A549 (cell line): Measurements from ENCODE around the gene IGSF23.

Experiments used
- CEBPB ChIP-seq, 2 experiments: fragments of >200 bp in 1 of 2; sonication (Bioruptor Twin) in 1 of 2; formaldehyde crosslinking in 1 of 2; IDR thresholded peaks; 2 replicates each; pipeline ENCODE4 v1.6.1; 2012 to 2016
- JUNB ChIP-seq: fragments of >200 bp; sonication (Bioruptor Twin); formaldehyde crosslinking; IDR thresholded peaks from 2 replicates; pipeline ENCODE4 v1.6.1; 2016
- MYC ChIP-seq: IDR thresholded peaks from 2 replicates; pipeline ENCODE4 v1.6.1; 2012; ENCODE audit warnings: mild to moderate bottlenecking, inconsistent platforms, low read length, improper control_type of control experiment, borderline replicate concordance
- POLR2A ChIP-seq: IDR thresholded peaks from 2 replicates; pipeline ENCODE4 v1.6.1; 2012; ENCODE audit warnings: mild to moderate bottlenecking, low read length
- POLR2AphosphoS2 ChIP-seq: conservative IDR thresholded peaks from 2 replicates; pipeline ENCODE4 v1.6.1; 2012; ENCODE audit warnings: low read length, improper control_type of control experiment, inconsistent platforms
- ZFP36 ChIP-seq: fragments of 450-650 bp; IDR thresholded peaks from 2 replicates; pipeline ENCODE4 v1.6.1; 2014; ENCODE audit warnings: borderline replicate concordance; ENCODE audit not compliant: partially characterized antibody
- TF ChIP-seq, protein P1 (sequence below): fragments of >200 bp; sonication (Bioruptor Twin); formaldehyde crosslinking; IDR thresholded peaks from 3 replicates; pipeline ENCODE4 v1.5.1; 2016

DNA sequence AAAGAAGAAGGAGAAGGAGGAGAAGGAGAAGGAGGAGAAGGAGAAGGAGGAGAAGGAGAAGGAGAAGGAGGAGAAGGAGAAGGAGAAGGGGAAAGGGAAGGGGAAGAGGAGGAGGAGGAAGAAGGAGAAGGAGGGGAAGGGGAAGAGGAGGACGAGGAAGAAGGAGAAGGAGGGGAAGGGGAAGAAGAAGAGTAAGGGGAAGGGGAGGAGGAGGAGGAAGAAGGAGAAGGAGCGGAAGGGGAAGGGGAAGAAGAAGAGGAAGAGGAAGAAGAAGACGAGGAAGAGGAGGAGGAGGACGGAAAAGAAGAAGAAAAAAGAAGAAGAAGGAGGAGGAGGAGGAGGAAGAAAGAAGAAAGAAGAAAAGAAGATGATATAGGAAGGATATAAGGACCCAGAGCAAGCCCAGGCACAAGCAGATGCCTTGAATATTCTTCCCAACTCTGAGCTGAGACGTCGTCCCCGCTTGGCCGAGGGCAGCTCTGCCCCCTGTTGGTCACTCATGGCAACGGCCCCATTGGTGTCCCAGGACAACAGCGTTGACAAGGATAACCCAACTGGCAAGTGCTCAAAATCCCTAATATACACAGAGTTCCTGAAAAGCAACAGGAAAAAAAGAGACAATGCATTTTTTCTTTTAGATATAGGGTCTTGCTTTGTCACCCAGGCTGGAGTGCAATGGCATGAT is 30.6 kb upstream of the IGSF23 start:
- TF ChIP-seq POLR2A (no peak), ZFP36 (no peak), CEBPB (IDR thresholded peaks at IDR 0.05) (no peak), POLR2AphosphoS2 (no peak), MYC (no peak), JUNB (no peak)
- TF ChIP-seq, protein P1, sequence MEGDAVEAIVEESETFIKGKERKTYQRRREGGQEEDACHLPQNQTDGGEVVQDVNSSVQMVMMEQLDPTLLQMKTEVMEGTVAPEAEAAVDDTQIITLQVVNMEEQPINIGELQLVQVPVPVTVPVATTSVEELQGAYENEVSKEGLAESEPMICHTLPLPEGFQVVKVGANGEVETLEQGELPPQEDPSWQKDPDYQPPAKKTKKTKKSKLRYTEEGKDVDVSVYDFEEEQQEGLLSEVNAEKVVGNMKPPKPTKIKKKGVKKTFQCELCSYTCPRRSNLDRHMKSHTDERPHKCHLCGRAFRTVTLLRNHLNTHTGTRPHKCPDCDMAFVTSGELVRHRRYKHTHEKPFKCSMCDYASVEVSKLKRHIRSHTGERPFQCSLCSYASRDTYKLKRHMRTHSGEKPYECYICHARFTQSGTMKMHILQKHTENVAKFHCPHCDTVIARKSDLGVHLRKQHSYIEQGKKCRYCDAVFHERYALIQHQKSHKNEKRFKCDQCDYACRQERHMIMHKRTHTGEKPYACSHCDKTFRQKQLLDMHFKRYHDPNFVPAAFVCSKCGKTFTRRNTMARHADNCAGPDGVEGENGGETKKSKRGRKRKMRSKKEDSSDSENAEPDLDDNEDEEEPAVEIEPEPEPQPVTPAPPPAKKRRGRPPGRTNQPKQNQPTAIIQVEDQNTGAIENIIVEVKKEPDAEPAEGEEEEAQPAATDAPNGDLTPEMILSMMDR = peak; percentile 50
